GM18951 (cell line): Measurements from ENCODE around the gene ANKRD33.

ENCODE experiments used
- POLR2A ChIP-seq: IDR thresholded peaks from 4 replicates; pipeline ENCODE4 v1.6.1; 2011; ENCODE audit warnings: mild to moderate bottlenecking; ENCODE audit not compliant: insufficient read length, insufficient read depth; ENCODE audit errors: extremely low read depth
- in situ Hi-C: fragments of 300-500 bp; cut with MboI; formaldehyde crosslinking; loops from one replicate; pipeline ENCODE4 v1.12.0; 2022; ENCODE audit warnings: low sequenced_read_pairs, mixed read lengths, inconsistent platforms; ENCODE audit not compliant: unreplicated experiment

Gene ANKRD33

DNA sequence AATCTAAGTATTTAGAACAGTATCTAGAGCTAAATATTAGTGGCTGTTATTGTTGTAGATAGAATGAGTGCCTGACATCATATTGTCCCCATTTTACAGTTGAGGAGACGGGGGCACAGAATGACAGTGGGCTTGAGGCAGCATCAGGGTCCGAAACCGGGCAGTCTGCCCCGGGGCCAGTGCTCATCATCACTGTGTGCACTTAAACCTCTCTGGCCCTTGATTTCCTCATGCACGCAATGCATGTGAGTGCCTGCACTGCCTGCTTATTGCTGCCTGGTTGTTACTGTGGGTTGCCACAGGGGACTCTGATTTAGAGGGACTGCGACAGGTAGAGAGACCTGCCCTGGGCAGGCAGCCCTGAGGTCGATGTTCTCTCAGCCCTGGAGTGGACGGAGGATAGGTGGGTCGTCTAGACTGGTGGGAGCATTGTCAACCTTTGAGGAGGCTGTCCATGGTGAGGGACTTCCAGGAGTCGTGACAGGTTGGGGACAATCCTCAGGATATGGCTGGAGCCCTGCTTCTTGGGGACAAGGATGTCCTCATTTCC, 29.2 kb downstream of the ANKRD33 start:
- in situ Hi-C loops, result no loop called here

GRCh38 chr12:51917746-51918453, 30.0 kb downstream of the ANKRD33 start:
- no peak for TF ChIP-seq POLR2A

More for the DNA sequence above, 29.2 kb downstream of the ANKRD33 start:
- TF ChIP-seq POLR2A, result no peak

GRCh38 chr12:51920046-51920445, 32.1 kb downstream of the ANKRD33 start:
- no peak for TF ChIP-seq POLR2A
- in situ Hi-C loops, result no loop called here

More at GRCh38 chr12:51917746-51918453, 30.0 kb downstream of the ANKRD33 start:
- in situ Hi-C loops, result no loop called here

GRCh38 chr12:51921017-51921725, 33.3 kb downstream of the ANKRD33 start:
- in situ Hi-C loops, result no loop called here
- no peak for TF ChIP-seq POLR2A

GRCh38 chr12:51922146-51922545, 34.2 kb downstream of the ANKRD33 start:
- no peak for TF ChIP-seq POLR2A
- in situ Hi-C loops, result no loop called here

GRCh38 chr12:51922762-51923505, 35.0 kb downstream of the ANKRD33 start:
- no peak for TF ChIP-seq POLR2A
- in situ Hi-C loops, result no loop called here

GRCh38 chr12:51923506-51924365, 35.8 kb downstream of the ANKRD33 start:
- in situ Hi-C loops, result no loop called here
- no peak for TF ChIP-seq POLR2A

GRCh38 chr12:51924551-51925319, 36.8 kb downstream of the ANKRD33 start:
- in situ Hi-C loops, result no loop called here
- no peak for TF ChIP-seq POLR2A

- in situ Hi-C loops, result no loop called here
- TF ChIP-seq POLR2A, result no peak
Observed at GRCh38 chr12:51925346-51926063, 37.6 kb downstream of the ANKRD33 start.

DNA sequence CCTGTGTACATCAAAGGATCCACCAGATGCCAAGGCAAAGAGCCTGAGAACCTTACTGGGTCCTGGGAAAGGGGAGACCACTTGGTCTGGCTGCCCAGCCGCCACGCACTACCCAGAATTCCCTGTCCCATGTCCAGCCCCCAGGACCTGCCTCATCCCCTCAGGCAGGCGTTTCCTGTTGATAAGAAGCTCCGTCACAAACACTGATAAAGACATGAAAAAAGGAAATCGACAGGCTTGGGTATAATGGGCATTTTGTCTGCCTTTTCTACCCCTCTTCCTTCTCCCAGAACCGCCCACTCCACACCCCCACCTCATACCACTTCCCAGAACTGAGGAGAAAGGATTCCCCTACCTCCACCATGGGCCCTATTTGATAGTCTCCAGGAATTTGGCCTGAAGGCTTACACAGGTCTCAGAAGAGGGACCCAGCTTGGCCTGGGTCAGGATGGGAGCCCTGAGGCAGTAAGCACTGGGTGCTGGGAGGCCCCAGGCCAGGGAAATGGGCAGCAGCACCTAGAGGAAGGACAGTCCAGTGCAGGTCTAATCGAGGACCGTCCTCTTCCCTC, 38.2 kb downstream of the ANKRD33 start:
- no peak for TF ChIP-seq POLR2A
- in situ Hi-C loops, result no loop called here

- in situ Hi-C loops, result no loop called here
- no peak for TF ChIP-seq POLR2A
Observed at GRCh38 chr12:51926718-51927117, 38.8 kb downstream of the ANKRD33 start.
